Measurements from ENCODE around the gene KIFC3.

DNA sequence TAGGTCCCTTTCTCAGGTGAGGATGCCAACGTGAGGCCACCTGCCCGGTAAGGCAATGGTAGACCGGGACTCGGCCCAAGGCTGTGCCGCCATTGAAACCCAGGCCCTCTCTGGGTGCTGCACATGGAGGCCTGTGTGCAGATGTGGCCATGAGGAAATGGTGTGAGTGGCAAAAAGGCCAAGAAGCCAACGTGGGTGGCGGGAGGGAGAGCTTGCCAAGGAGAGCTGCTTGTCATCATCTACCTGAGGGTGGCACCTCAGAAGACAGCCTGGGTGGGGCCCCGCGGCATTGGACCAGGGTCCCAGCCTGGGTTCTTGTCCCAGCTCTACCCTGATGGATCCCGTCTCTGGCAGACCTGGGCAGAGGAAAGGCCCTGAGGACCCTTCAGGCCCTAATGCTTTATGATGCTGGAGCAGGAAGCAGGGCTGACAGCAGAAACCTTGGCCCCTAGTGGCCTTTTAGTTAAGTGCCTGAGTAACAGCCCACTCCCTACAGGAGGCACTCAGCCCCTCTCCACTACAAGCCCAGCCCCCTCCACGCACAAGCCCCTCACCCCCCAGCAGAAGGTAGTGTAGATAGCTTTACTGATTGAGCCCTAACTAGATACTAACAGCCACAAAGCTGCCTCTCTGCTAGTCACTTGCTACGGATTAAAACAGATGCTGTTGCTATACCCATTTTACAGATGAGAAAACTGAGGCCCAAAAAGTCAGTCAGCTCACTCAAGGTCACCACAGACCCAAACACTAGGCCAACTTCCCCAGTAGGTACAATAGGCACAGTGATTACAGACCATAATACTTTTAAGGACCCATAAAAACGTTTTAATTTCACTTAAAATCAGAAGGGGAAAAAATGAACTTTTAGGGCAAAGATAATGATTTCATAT, 26.2 kb upstream of the KIFC3 start:
- TF ChIP-seq, protein P1, sequence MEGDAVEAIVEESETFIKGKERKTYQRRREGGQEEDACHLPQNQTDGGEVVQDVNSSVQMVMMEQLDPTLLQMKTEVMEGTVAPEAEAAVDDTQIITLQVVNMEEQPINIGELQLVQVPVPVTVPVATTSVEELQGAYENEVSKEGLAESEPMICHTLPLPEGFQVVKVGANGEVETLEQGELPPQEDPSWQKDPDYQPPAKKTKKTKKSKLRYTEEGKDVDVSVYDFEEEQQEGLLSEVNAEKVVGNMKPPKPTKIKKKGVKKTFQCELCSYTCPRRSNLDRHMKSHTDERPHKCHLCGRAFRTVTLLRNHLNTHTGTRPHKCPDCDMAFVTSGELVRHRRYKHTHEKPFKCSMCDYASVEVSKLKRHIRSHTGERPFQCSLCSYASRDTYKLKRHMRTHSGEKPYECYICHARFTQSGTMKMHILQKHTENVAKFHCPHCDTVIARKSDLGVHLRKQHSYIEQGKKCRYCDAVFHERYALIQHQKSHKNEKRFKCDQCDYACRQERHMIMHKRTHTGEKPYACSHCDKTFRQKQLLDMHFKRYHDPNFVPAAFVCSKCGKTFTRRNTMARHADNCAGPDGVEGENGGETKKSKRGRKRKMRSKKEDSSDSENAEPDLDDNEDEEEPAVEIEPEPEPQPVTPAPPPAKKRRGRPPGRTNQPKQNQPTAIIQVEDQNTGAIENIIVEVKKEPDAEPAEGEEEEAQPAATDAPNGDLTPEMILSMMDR (IDR thresholded peaks at IDR 0.05; ENCODE audit: low read depth, low read length) = peak; percentile 16
- TF ChIP-seq POLR2A (IDR thresholded peaks at IDR 0.05; ENCODE audit: extremely low read depth, insufficient read length) (no peak), MYC (IDR thresholded peaks at IDR 0.05; ENCODE audit: low read depth, low read length) (no peak)
- TF ChIP-seq, protein P2, sequence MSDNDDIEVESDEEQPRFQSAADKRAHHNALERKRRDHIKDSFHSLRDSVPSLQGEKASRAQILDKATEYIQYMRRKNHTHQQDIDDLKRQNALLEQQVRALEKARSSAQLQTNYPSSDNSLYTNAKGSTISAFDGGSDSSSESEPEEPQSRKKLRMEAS (IDR thresholded peaks at IDR 0.05; ENCODE audit: low read depth, low read length) = no peak
